Stimulated activated CD4-positive, alpha-beta T cell treated with anti-CD3 and anti-CD28 coated beads, Interleukin-15, amount 100 ng/mL, for 24 hours (primary cell): Measurements from ENCODE around the gene UGDH.
"Not testable (repeated sequence)": the region's sequence is repeated elsewhere in the genome, so short reads cannot be mapped to it uniquely, and the experiment has no call there.

ENCODE experiments used
- DNase-seq: peaks from one replicate; pipeline ENCODE4 v3.0.0-alpha.2; 2020

UGDH gene

GRCh38 chr4:39528061-39528465, 824 bp upstream of the UGDH start:
- DNase-seq, result no peak

- peak; percentile 63 for DNase-seq
Measured at GRCh38 chr4:39526765-39527295, 409 bp downstream of the UGDH start.

- DNase-seq, result no peak
Measured at GRCh38 chr4:39525822-39526690, 1.2 kb downstream of the UGDH start.

GRCh38 chr4:39524161-39524957, 2.9 kb downstream of the UGDH start:
- no peak for DNase-seq

GRCh38 chr4:39522068-39522467, 5.2 kb downstream of the UGDH start:
- no peak for DNase-seq

- DNase-seq, result no peak
Measured at GRCh38 chr4:39521253-39521919, 5.9 kb downstream of the UGDH start.

GRCh38 chr4:39518484-39518883, 8.8 kb downstream of the UGDH start:
- no peak for DNase-seq

GRCh38 chr4:39516407-39516966, 10.8 kb downstream of the UGDH start:
- DNase-seq, result no peak

GRCh38 chr4:39515669-39516401, 11.4 kb downstream of the UGDH start:
- DNase-seq, result not testable (repeated sequence)

- no peak for DNase-seq
Measured at GRCh38 chr4:39514888-39515401, 12.3 kb downstream of the UGDH start.

GRCh38 chr4:39514266-39514665, 13.0 kb downstream of the UGDH start:
- not testable (repeated sequence) for DNase-seq

- no peak for DNase-seq
Measured at GRCh38 chr4:39510348-39510929, 16.8 kb downstream of the UGDH start.

GRCh38 chr4:39505581-39505980, 21.7 kb downstream of the UGDH start:
- DNase-seq, result no peak

GRCh38 chr4:39504538-39504937, 22.7 kb downstream of the UGDH start:
- DNase-seq, result no peak

GRCh38 chr4:39502664-39503035, 24.6 kb downstream of the UGDH start:
- DNase-seq, result not testable (repeated sequence)

GRCh38 chr4:39502019-39502663, 25.1 kb downstream of the UGDH start:
- no peak for DNase-seq

- DNase-seq, result no peak
Measured at GRCh38 chr4:39498727-39499020, 28.6 kb downstream of the UGDH start.

- DNase-seq, result no peak
Measured at GRCh38 chr4:39497909-39498726, 29.1 kb downstream of the UGDH start.

- DNase-seq, result no peak
Measured at GRCh38 chr4:39495446-39496213, 31.6 kb downstream of the UGDH start.
